Hematopoietic multipotent progenitor cell treated with erythropoietin and hydrocortisone succinate and interleukin-3 and kit ligand, for 4 days (in vitro differentiated cells): Measurements from ENCODE around the gene SPOCK1.

Source experiments
- DNase-seq: peaks from one replicate; pipeline ENCODE4 v3.0.0-alpha.2; 2015

The SPOCK1 gene

GRCh38 chr5:137357436-137357835, 141.7 kb downstream of the SPOCK1 start:
- no peak for DNase-seq

DNA sequence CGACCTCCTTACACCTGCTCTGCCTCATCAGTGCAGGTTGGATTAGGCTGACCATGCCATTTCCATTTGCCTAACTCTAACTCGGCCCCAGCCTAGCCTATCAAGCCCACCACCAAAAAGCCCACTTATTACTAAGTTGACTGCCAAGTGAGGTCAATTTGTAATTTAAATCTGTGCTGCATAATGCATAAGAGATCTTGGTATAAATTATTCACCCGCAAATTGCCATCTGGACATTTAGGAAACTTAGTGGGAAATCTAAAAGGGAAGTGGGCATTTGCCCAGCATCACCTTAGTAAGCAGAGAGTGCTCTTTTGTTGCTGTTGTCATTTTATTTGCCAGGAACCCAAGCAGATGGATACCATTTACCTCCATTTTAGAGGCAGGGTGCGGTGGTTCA, 143.0 kb downstream of the SPOCK1 start:
- no peak for DNase-seq

- no peak for DNase-seq
These were observed 143.4 kb downstream of the SPOCK1 start for GRCh38 chr5:137355708-137356107.

- no peak for DNase-seq
These were observed 147.0 kb downstream of the SPOCK1 start for GRCh38 chr5:137352095-137352494.

DNA sequence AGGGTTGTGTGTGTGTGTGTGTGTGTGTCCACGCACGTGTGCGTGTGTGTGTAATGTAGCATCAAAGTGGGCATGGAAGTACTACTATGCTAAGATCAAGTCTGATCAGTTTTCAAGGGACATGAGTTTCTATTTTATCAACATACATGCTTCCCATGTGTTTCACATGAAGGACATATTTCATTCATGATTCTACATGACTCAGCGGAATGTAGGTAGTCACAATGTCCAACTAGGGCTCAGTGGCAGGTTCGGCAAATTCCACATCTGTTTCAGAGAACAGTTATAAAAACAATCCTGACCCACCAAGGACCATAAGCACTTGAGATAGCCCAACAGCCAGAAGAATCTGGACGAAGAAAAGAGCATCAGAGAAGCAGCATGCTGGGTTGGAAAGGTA, 148.3 kb downstream of the SPOCK1 start:
- no peak for DNase-seq

DNA sequence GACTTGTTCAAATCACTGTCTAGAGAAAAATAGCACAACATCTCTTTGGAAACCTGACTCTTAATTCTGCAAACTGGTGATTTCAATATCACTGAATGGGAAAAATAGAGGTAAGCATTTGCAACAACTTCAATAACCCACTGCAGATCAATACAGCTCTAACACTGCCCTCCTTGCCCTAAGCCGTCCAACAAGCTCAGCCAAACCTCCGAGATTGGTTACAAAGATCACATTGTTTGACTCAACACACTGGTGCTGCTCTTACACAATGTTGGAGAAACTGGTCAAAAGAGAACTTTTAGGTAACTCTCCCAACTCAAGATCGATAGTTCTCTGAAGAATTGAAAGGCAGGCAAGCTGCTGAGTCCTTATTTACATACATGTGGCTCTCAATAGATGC, 150.4 kb downstream of the SPOCK1 start:
- DNase-seq, result no peak

DNA sequence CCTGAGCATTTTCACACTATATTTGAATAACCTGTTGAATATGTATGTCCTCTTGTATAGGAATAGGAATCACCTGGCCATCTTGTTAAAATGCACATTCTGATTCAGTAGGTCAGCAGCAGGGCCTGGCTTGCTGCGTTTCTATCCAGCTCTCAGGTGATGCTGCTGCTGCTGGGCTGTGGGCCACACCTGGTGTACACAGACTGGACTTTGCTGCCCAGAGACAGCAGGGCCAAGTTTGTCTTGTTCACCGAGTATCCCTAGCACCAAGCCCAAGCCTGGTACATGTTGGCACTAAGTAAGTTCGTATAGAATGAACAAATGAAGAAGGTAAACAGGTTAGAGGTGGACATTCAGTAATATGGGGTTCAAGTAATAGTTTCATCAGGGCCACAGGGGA, 151.3 kb downstream of the SPOCK1 start:
- no peak for DNase-seq

GRCh38 chr5:137346281-137346680, 152.8 kb downstream of the SPOCK1 start:
- DNase-seq, result no peak

- DNase-seq, result no peak
These were observed 153.7 kb downstream of the SPOCK1 start for GRCh38 chr5:137345396-137345795.

DNA sequence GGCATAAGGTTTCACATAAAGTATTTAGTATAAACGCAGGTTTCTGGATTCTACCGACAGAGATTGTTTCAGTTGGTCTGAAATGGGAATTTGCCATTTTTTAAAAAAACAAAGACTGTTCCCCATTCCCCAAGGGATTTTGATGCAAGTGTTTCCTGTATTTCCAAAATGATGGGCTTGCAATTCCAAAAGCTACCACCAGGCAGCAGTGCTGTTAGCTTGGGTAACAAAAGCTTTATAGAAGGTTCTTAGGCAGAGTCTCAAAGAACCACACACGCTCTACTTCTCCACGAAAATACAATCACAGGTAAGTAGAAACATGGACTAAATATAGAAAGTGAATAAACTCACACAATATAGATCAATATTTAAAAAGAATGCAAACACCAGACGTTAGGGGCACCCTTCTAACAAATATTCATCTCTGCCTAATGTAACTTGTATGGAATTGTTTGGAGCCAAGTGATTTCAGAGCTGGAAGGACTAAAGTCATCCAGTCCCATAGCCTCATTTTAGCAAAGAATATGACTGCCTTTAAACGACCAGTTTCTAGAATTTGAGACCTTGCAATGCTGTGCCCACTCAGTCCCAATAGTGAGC, 154.3 kb downstream of the SPOCK1 start:
- peak; percentile 65 for DNase-seq

- no peak for DNase-seq
These were observed 155.1 kb downstream of the SPOCK1 start for GRCh38 chr5:137344021-137344420.

- DNase-seq, result no peak
These were observed 156.4 kb downstream of the SPOCK1 start for GRCh38 chr5:137342764-137343163.

GRCh38 chr5:137341831-137342230, 157.3 kb downstream of the SPOCK1 start:
- DNase-seq, result no peak

- DNase-seq, result no peak
These were observed 158.2 kb downstream of the SPOCK1 start for GRCh38 chr5:137340881-137341280.

DNA sequence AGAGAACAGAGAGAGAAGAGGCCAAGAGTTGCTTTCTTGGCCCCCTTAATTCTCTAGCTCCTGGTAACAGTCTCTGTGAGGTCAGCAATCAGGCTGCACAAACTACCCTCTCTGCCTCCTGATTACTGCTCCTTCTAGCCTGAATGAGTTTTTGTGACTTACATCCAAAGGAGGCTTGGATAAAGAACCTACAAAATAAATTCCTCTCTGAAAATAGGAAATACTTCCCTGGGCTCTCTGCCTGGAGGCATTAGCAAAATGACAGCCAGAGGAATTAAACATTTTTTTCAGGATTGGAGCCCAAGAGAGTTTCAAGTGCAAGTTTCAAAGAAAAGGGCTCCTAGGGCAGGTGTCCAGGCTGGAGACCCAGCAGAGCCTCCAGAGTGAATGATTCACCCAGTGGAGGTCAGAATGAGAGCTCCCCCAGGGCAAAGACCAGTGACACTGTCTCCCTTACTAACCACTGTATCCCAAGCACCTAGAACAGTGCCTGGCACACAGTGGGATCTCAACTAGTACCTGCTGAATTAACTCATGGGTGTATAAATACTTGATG, 162.5 kb downstream of the SPOCK1 start:
- no peak for DNase-seq

GRCh38 chr5:137336161-137336560, 163.0 kb downstream of the SPOCK1 start:
- DNase-seq, result no peak

DNA sequence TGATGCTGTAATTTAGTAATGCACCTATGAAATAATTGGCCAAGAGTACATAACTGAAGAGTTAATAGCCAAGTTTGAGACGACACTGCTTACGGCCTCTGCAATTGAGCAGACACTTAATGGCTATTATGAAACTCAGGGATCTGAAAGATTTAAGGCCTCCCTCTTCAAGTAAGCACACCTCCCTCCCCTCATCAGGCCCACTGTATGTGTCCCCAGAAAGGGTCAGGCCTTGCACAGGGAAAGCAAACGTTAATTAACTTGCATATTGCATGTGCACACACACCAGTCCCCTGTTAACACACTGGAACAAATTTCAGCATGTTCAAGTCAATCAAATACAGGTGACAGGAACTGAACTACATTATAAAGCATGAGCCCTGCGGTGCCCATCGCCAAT, 163.6 kb downstream of the SPOCK1 start:
- DNase-seq, result no peak

GRCh38 chr5:137333928-137334327, 165.2 kb downstream of the SPOCK1 start:
- no peak for DNase-seq

- no peak for DNase-seq
These were observed 165.7 kb downstream of the SPOCK1 start for GRCh38 chr5:137333475-137333874.

- no peak for DNase-seq
These were observed 166.8 kb downstream of the SPOCK1 start for GRCh38 chr5:137332296-137332695.

GRCh38 chr5:137329586-137330296, 169.4 kb downstream of the SPOCK1 start:
- no peak for DNase-seq

DNA sequence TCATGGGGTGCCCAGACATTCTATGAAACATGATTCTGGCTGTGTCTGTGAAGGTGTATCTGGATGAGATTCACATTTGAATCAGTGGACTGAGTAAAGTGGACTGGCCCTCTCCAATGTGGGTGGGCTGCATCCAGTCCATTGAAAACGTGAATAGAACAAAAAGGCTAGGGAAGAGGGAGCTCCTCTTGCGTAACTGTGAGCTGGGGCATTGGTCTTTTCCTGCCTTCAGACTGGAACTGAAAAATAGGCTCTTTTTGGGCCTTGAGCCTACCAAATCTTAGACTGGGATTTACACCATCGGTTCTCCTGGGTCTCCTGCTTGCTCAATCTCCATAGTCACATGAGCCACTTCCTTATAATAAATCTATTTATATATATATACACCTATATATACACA, 170.1 kb downstream of the SPOCK1 start:
- no peak for DNase-seq

- no peak for DNase-seq
These were observed 170.7 kb downstream of the SPOCK1 start for GRCh38 chr5:137328463-137328862.

- DNase-seq, result no peak
These were observed 173.4 kb downstream of the SPOCK1 start for GRCh38 chr5:137325721-137326120.
